ENCODE data around the gene PRDM16.

GRCh38 chr1:3319874-3320245, 250.9 kb downstream of the PRDM16 start:
- no peak for TF ChIP-seq EZH2 (IDR thresholded peaks at IDR 0.05; ENCODE audit: low read length, unreplicated experiment)
- TF ChIP-seq CTCF (conservative IDR thresholded peaks at IDR 0.05; ENCODE audit: low read depth, low read length) = peak; percentile 91
